ENCODE data around the gene NOL4L. TPM values are rescaled to one million over a fixed set of nuclear protein-coding genes. Genes with fewer than 3 reads are reported as not detected.

NOL4L gene
- total RNA-seq, 2 donors from 2014 or later: 18.0 to 59.7 TPM

DNA sequence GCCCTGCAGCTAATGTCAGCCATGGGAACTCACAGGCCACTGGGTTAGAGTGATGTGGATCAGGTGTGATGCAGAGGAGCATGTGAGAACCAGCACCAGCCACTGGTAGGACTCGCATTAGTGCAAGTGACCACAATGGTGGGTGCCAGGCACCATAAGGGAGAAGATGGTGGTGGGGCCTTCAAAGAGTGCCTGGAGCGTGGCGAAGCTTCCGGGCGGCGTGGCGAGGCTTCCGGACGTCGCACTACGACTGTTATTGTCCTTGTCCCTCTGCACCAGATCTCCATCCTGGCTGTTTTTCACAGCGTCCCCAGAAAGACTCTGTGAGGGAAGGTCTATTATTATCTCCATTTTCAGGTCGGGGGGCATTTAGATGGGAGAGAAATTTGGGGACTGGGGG lies 44.7 kb upstream of the NOL4L start:
- no peaks in the 10 kb centered on the region for H3K4me1 ChIP-seq (replicated peaks)
- H3K36me3 ChIP-seq: no peaks in the 10 kb centered on the region
- no peak overlapping the region for H3K4me3 ChIP-seq
- intact Hi-C loops (cut with DNase I): no loop called here
- no peaks in the 10 kb centered on the region for H3K9me3 ChIP-seq
- H3K27ac ChIP-seq: no peak overlapping the region
- WGBS: 95% methylated on average over 13 of the region's 13 CpGs
- TF ChIP-seq, protein P1, sequence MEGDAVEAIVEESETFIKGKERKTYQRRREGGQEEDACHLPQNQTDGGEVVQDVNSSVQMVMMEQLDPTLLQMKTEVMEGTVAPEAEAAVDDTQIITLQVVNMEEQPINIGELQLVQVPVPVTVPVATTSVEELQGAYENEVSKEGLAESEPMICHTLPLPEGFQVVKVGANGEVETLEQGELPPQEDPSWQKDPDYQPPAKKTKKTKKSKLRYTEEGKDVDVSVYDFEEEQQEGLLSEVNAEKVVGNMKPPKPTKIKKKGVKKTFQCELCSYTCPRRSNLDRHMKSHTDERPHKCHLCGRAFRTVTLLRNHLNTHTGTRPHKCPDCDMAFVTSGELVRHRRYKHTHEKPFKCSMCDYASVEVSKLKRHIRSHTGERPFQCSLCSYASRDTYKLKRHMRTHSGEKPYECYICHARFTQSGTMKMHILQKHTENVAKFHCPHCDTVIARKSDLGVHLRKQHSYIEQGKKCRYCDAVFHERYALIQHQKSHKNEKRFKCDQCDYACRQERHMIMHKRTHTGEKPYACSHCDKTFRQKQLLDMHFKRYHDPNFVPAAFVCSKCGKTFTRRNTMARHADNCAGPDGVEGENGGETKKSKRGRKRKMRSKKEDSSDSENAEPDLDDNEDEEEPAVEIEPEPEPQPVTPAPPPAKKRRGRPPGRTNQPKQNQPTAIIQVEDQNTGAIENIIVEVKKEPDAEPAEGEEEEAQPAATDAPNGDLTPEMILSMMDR (IDR thresholded peaks at IDR 0.05): no peak
- TF ChIP-seq POLR2AphosphoS5 (IDR thresholded peaks at IDR 0.05): no peak
- TF ChIP-seq POLR2A (IDR thresholded peaks at IDR 0.05): no peak
- no peaks in the 10 kb centered on the region for H3K27me3 ChIP-seq (replicated peaks; ENCODE audit: insufficient read depth)
- no peak for DNase-seq (ENCODE audit: low spot score)

DNA sequence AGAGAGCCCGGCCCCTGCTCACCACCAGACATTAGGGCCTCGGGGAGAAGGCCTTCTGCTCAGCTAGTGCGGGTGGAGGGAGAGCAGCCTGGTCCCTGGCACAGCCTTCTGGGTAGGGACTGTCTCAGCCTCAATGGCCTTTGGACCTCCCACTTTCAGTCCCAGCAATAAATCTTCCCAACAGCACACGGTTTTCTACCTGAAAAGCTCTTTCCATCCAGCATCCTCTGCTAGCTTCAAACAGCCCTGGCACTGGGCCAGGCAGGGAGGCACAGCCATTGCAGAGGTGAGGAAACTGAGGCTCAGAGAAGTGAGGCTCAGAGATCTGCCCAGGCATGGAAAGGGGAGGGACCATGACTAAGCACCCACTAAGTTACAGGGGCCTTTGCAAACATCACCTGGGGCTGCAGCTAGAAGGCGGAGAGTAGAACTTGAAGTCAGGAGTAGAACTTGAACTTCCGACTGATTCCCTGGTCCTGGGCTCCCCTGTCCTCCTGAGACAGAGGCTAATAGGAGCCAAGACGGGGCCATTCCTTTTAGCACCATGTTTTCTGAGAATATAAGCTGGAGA lies 43.9 kb upstream of the NOL4L start:
- Histone ChIP-seq H3K4me1 (replicated peaks) (no peaks in the 10 kb centered on the region), H3K36me3 (no peaks in the 10 kb centered on the region), H3K4me3 (no peak overlapping the region), H3K27me3 (replicated peaks; ENCODE audit: insufficient read depth) (no peaks in the 10 kb centered on the region), H3K27ac (no peak overlapping the region), H3K9me3 (no peaks in the 10 kb centered on the region)
- intact Hi-C loops (cut with DNase I): no loop called here
- TF ChIP-seq POLR2A (IDR thresholded peaks at IDR 0.05) (no peak), POLR2AphosphoS5 (IDR thresholded peaks at IDR 0.05) (no peak)
- TF ChIP-seq, protein P1 (IDR thresholded peaks at IDR 0.05): no peak
- WGBS: 63% methylated on average over 7 of the region's 7 CpGs
- no peak for DNase-seq (ENCODE audit: low spot score)

DNA sequence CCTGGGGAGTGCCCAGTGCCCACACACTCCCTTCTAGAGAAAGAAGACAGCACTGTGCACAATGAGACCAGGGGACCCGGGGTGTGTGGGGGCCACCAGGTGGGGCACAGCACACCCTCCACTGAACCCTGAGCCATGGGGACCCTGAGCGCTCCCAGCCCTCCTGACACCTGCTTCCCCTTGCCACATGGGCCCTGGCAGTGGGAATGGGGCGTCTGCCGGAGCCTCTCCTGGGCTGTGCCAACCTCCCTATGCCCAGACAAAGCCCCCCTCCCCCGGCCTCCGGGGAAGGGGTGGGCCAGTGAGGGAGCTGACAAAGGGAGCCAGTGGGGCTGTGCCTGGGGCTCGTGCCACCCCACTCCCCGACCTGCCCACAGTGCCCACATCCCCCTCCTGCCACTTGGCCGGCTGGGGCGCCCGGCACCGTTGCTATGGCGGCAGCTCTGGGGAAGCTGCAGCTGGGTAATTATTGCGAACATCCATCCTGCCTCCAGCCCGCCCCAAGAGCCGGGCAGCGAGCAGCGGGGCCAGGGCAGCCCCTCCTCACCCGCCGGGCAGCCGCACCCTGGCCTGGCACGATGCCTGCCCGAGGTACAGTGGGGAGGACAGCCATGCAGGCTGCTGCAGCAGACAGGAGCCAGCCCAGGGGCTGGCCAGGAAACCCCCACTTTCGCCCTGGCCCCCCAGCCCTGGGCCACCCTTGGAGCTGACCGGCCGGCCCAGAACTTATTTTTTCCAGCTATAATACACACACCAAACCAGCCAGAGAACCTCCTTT lies 41.9 kb upstream of the NOL4L start:
- TF ChIP-seq POLR2AphosphoS5 (IDR thresholded peaks at IDR 0.05): no peak
- TF ChIP-seq, protein P1 (IDR thresholded peaks at IDR 0.05): no peak
- TF ChIP-seq POLR2A (IDR thresholded peaks at IDR 0.05): no peak
- whole genome bisulfite sequencing: 11% methylated on average over 26 of the region's 26 CpGs
- no peaks in the 10 kb centered on the region for H3K4me1 ChIP-seq (replicated peaks)
- H3K27ac ChIP-seq: no peak overlapping the region
- H3K4me3 ChIP-seq: no peak overlapping the region
- H3K36me3 ChIP-seq: no peaks in the 10 kb centered on the region
- H3K27me3 ChIP-seq (replicated peaks; ENCODE audit: insufficient read depth): no peaks in the 10 kb centered on the region
- DNase-seq (ENCODE audit: low spot score): no peak
- intact Hi-C loops (cut with DNase I): no loop called here
- no peaks in the 10 kb centered on the region for H3K9me3 ChIP-seq

DNA sequence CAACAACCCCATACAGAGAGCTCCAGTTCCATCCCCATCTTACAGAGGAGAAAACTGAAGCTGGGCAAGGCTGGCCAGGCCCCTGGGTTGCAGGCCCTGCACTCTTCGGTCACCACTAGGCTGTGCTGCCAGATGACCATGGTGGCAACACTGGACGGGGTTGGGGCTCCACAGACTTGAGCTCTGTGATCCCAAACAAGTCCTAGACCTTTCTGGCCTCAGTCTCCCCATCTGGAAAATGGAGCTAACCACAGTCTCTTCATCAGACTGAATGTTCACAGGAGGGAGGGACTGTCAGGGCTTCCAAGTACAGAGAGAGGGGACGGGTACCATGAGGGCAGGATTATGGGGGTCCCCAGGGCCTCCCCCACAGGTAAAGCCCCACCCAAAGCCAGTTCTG lies 41.3 kb upstream of the NOL4L start:
- TF ChIP-seq, protein P1 (IDR thresholded peaks at IDR 0.05): no peak
- TF ChIP-seq POLR2AphosphoS5 (IDR thresholded peaks at IDR 0.05) (no peak), POLR2A (IDR thresholded peaks at IDR 0.05) (no peak)
- no peaks in the 10 kb centered on the region for H3K27me3 ChIP-seq (replicated peaks; ENCODE audit: insufficient read depth)
- DNase-seq (ENCODE audit: low spot score): no peak
- no peaks in the 10 kb centered on the region for H3K36me3 ChIP-seq
- intact Hi-C loops (cut with DNase I): no loop called here
- H3K4me3 ChIP-seq: no peak overlapping the region
- 86% methylated on average over 3 of the region's 3 CpGs for WGBS
- H3K4me1 ChIP-seq (replicated peaks): no peaks in the 10 kb centered on the region
- H3K27ac ChIP-seq: no peak overlapping the region
- H3K9me3 ChIP-seq: no peaks in the 10 kb centered on the region

DNA sequence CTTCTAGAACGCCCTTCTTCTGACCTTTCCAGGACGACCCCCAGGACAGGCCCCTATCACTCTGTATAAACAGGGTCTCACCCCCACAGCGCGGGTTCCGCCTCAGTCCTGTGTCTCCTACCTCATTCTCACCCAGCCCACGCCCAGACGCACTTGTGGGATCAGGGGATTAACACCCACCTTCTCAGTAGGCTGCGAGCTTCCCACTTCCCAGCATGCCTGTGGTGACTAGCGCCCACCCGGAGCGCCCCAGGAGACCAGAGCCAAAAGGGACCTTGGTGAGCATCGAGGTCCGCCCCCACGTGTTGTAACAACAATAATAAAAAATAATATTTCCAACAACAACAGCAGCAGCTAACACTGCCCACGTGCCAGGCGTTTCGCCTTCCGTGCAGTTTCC lies 40.9 kb upstream of the NOL4L start:
- no peak overlapping the region for H3K27ac ChIP-seq
- no peak overlapping the region for H3K4me3 ChIP-seq
- no peaks in the 10 kb centered on the region for H3K4me1 ChIP-seq (replicated peaks)
- H3K9me3 ChIP-seq: no peaks in the 10 kb centered on the region
- no peak for TF ChIP-seq POLR2A (IDR thresholded peaks at IDR 0.05)
- TF ChIP-seq, protein P1 (IDR thresholded peaks at IDR 0.05): no peak
- TF ChIP-seq POLR2AphosphoS5 (IDR thresholded peaks at IDR 0.05): no peak
- DNase-seq (ENCODE audit: low spot score): no peak
- 85% methylated on average over 18 of the region's 18 CpGs for WGBS
- intact Hi-C loops (cut with DNase I): no loop called here
- no peaks in the 10 kb centered on the region for H3K36me3 ChIP-seq
- H3K27me3 ChIP-seq (replicated peaks; ENCODE audit: insufficient read depth): no peaks in the 10 kb centered on the region
